Breast epithelium (tissue), 3 donors: ENCODE results near the gene SH3TC1.

Source experiments
- CTCF ChIP-seq, 3 donors: fragments of 450-650 bp; IDR thresholded peaks; one replicate each; pipeline ENCODE4 v1.5.1; 2016 to 2017; ENCODE audit warnings: antibody characterized with exemption in 3 of 3, mild to moderate bottlenecking in 3 of 3, moderate library complexity in 3 of 3
- POLR2A ChIP-seq: fragments of 450-650 bp; IDR thresholded peaks from one replicate; pipeline ENCODE4 v1.6.1; 2016; ENCODE audit warnings: antibody characterized with exemption, mild to moderate bottlenecking, moderate library complexity

GRCh38 chr4:8212622-8213021, 13.5 kb downstream of the SH3TC1 start:
- TF ChIP-seq CTCF (IDR thresholded peaks at IDR 0.05): no peak
- no peak for TF ChIP-seq POLR2A
